ENCODE results near the gene BTBD3. TPM values are rescaled to one million over a fixed set of nuclear protein-coding genes. Genes with fewer than 3 reads are reported as not detected.

The BTBD3 gene
- total and polyA plus RNA-seq, 8 donors, result 9.2 to 21.4 (median 17.2) TPM

- Histone ChIP-seq H3K27me3 (no peaks in the 10 kb centered on the region), H3K27ac (no peak overlapping the region), H3K9me3 (no peaks in the 10 kb centered on the region), H3K36me3 (peaks cover 0 to 19% (median 0%) of the 10 kb centered on the region in 3 donors), H3K4me1 (peaks cover 0 to 6% (median 0%) of the 10 kb centered on the region in 3 donors), H3K4me3 (no peak overlapping the region)
- WGBS, 2 donors, result 95 to 99% methylated on average over 6 of the region's 6 CpGs
- FAIRE-seq (no peak), DNase-seq (peak in 1 of 6 donors; percentile 32), ATAC-seq (no peak)
- intact Hi-C loops (cut with DNase I), result no loop called here
- no peak for TF ChIP-seq CTCF (IDR thresholded peaks at IDR 0.05)
Measured at GRCh38 chr20:11924923-11925322, 7.2 kb downstream of the BTBD3 start.

GRCh38 chr20:11926292-11926998 is 8.8 kb downstream of the BTBD3 start:
- Histone ChIP-seq H3K27ac (no peak overlapping the region), H3K36me3 (peaks cover 0 to 19% (median 0%) of the 10 kb centered on the region in 3 donors), H3K9me3 (no peaks in the 10 kb centered on the region), H3K27me3 (no peaks in the 10 kb centered on the region), H3K4me3 (no peak overlapping the region), H3K4me1 (no peaks in the 10 kb centered on the region)
- no peak for TF ChIP-seq CTCF (IDR thresholded peaks at IDR 0.05)
- ATAC-seq (no peak), DNase-seq (no peak), FAIRE-seq (no peak)
- intact Hi-C loops (cut with DNase I), result no loop called here
- WGBS, 2 donors, result 87 to 90% methylated on average over 4 of the region's 4 CpGs

GRCh38 chr20:11929947-11930346 is 12.3 kb downstream of the BTBD3 start:
- 93 to 96% methylated on average over 3 of the region's 3 CpGs for WGBS, 2 donors
- no peaks in the 10 kb centered on the region for H3K4me1 ChIP-seq
- no peaks in the 10 kb centered on the region for H3K9me3 ChIP-seq
- no peak for ATAC-seq
- no peak for DNase-seq
- intact Hi-C loops (cut with DNase I), result no loop called here
- H3K27me3 ChIP-seq, result no peaks in the 10 kb centered on the region
- peaks cover 0 to 8% (median 0%) of the 10 kb centered on the region in 3 donors for H3K36me3 ChIP-seq
- no peak overlapping the region for H3K4me3 ChIP-seq
- no peak overlapping the region for H3K27ac ChIP-seq
- TF ChIP-seq CTCF (IDR thresholded peaks at IDR 0.05), result no peak
- no peak for FAIRE-seq

DNA sequence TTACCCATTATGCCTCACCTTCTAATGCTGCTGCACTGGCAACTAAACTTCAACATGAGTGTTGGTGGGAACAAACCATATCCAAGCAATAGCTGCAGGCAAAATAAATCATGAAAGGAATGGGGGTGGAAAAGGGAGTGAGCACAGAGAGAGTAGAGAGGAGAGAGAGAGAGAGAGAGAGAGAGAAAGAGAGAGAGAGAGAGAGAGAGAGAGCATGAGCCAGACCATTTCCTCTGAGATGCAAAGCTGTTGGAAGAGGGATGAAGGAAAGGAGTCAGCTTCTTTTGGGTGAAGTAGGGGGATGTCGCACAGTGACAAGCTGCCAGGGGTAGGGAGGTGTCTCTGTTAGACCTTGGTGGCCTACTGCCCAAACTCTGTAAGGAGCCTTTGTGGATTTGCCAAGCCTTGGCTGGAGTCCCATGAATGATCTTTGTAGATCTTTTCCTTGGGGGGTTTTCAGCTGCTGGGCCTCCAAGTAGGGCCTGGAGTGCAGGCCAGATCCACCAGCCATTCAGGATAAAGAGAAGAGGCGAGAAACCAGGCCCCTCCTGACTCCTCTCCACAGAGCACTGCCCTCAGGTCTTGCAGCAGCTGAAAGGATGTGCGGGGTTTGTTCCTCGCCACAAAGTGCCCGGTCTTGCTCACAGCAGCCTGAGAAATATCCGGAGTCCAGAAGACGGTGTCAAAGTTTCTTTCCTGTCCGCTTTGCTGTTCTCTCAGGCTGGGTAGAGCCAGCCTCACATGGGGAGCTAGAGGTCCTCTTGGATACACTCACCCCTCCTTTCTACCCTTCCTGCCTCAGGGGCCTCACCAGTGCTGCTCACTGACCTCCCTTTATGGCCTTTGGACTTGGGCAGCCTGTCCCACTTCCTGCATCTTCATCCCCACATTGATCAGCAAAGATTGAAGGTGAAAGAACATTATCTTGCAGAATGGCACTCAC is 17.8 kb downstream of the BTBD3 start:
- H3K36me3 ChIP-seq, result no peaks in the 10 kb centered on the region
- TF ChIP-seq CTCF (IDR thresholded peaks at IDR 0.05), result no peak
- no peaks in the 10 kb centered on the region for H3K27me3 ChIP-seq
- H3K27ac ChIP-seq, result no peak overlapping the region
- no peak overlapping the region for H3K4me3 ChIP-seq
- 90 to 97% methylated on average over 8 of the region's 8 CpGs for WGBS, 2 donors
- intact Hi-C loops (cut with DNase I), result no loop called here
- no peaks in the 10 kb centered on the region for H3K9me3 ChIP-seq
- FAIRE-seq (no peak), DNase-seq (no peak), ATAC-seq (no peak)
- no peaks in the 10 kb centered on the region for H3K4me1 ChIP-seq

Measured in pancreas (tissue), 10 donors.